HEK293 (cell line): ENCODE data around the gene ZNF473.
A peak's percentile ranks its signal among the peaks of the same experiment; 100 is the strongest.

ENCODE experiments used
- EGR2 ChIP-seq: fragments of 450-650 bp; formaldehyde crosslinking; IDR thresholded peaks from 2 replicates; pipeline ENCODE4 v1.5.1; 2016; ENCODE audit warnings: low read depth, missing biosample characterization, missing genetic modification characterization
- HOXD13 ChIP-seq: sonication (generic); formaldehyde crosslinking; IDR thresholded peaks from 2 replicates; pipeline ENCODE4 v1.8.0; 2022; ENCODE audit warnings: missing genetic modification reagents, borderline replicate concordance
- KLF7 ChIP-seq: fragments of 450-650 bp; formaldehyde crosslinking; IDR thresholded peaks from 2 replicates; pipeline ENCODE4 v1.5.1; 2016; ENCODE audit warnings: missing biosample characterization, missing genetic modification characterization, borderline replicate concordance
- OVOL3 ChIP-seq: fragments of 450-650 bp; formaldehyde crosslinking; IDR thresholded peaks from 2 replicates; pipeline ENCODE4 v1.5.1; 2016; ENCODE audit warnings: missing biosample characterization, missing genetic modification characterization
- PATZ1 ChIP-seq: fragments of 450-650 bp; formaldehyde crosslinking; IDR thresholded peaks from 2 replicates; pipeline ENCODE4 v1.5.1; 2016; ENCODE audit warnings: missing biosample characterization, missing genetic modification characterization
- PBX3 ChIP-seq: sonication (generic); formaldehyde crosslinking; IDR thresholded peaks from 2 replicates; pipeline ENCODE4 v1.8.1; 2022; ENCODE audit warnings: mild to moderate bottlenecking, moderate library complexity, missing genetic modification reagents
- PRDM2 ChIP-seq: fragments of 450-650 bp; formaldehyde crosslinking; IDR thresholded peaks from 2 replicates; pipeline ENCODE4 v1.5.1; 2016; ENCODE audit warnings: missing biosample characterization, missing genetic modification characterization, borderline replicate concordance
- REPIN1 ChIP-seq: fragments of 450-650 bp; formaldehyde crosslinking; IDR thresholded peaks from 2 replicates; pipeline ENCODE4 v1.5.1; 2017; ENCODE audit warnings: missing biosample characterization, missing genetic modification characterization, low read depth
- SCRT1 ChIP-seq: fragments of 450-650 bp; formaldehyde crosslinking; IDR thresholded peaks from 2 replicates; pipeline ENCODE4 v1.5.1; 2016; ENCODE audit warnings: missing biosample characterization, missing genetic modification characterization, borderline replicate concordance
- TRIM28 ChIP-seq: IDR thresholded peaks from 2 replicates; pipeline ENCODE4 v1.6.1; 2011; ENCODE audit warnings: low read length, control low read depth, borderline replicate concordance
- TSHZ1 ChIP-seq: fragments of 450-650 bp; formaldehyde crosslinking; IDR thresholded peaks from 2 replicates; pipeline ENCODE4 v1.5.1; 2016; ENCODE audit warnings: missing biosample characterization, missing genetic modification characterization, borderline replicate concordance
- ZBTB1 ChIP-seq: fragments of 450-650 bp; formaldehyde crosslinking; IDR thresholded peaks from 2 replicates; pipeline ENCODE4 v1.5.1; 2016; ENCODE audit warnings: missing biosample characterization, missing genetic modification characterization
- ZFHX2 ChIP-seq: fragments of 450-650 bp; formaldehyde crosslinking; conservative IDR thresholded peaks from 2 replicates; pipeline ENCODE4 v1.5.1; 2016; ENCODE audit warnings: missing biosample characterization, missing genetic modification characterization
- ZNF169 ChIP-seq: fragments of 450-650 bp; formaldehyde crosslinking; IDR thresholded peaks from 2 replicates; pipeline ENCODE4 v1.5.1; 2016; ENCODE audit warnings: missing biosample characterization, missing genetic modification characterization
- ZNF184 ChIP-seq: fragments of 450-650 bp; IDR thresholded peaks from 2 replicates; pipeline ENCODE4 v1.5.1; 2018; ENCODE audit warnings: missing biosample characterization, mild to moderate bottlenecking, missing genetic modification characterization
- ZNF239 ChIP-seq: fragments of 450-650 bp; formaldehyde crosslinking; IDR thresholded peaks from 2 replicates; pipeline ENCODE4 v1.5.1; 2016; ENCODE audit warnings: missing biosample characterization, missing genetic modification characterization
- ZNF280D ChIP-seq: fragments of 450-650 bp; formaldehyde crosslinking; IDR thresholded peaks from 2 replicates; pipeline ENCODE4 v1.5.1; 2016; ENCODE audit warnings: missing biosample characterization, missing genetic modification characterization
- ZNF433 ChIP-seq: fragments of 450-650 bp; formaldehyde crosslinking; IDR thresholded peaks from 2 replicates; pipeline ENCODE4 v1.5.1; 2016; ENCODE audit warnings: missing biosample characterization, missing genetic modification characterization, low read depth
- ZNF561 ChIP-seq: fragments of 450-650 bp; IDR thresholded peaks from 2 replicates; pipeline ENCODE4 v1.5.1; 2018; ENCODE audit warnings: missing biosample characterization, missing genetic modification characterization, borderline replicate concordance
- ZNF580 ChIP-seq: fragments of 450-650 bp; formaldehyde crosslinking; IDR thresholded peaks from 2 replicates; pipeline ENCODE4 v1.5.1; 2016; ENCODE audit warnings: missing biosample characterization, missing genetic modification characterization
- ZNF843 ChIP-seq: fragments of 450-650 bp; formaldehyde crosslinking; IDR thresholded peaks from 2 replicates; pipeline ENCODE4 v1.5.1; 2016; ENCODE audit warnings: missing biosample characterization, missing genetic modification characterization
- ZSCAN16 ChIP-seq: fragments of 450-650 bp; formaldehyde crosslinking; IDR thresholded peaks from 2 replicates; pipeline ENCODE4 v1.5.1; 2016; ENCODE audit warnings: missing biosample characterization, missing genetic modification characterization
- ZXDB ChIP-seq: fragments of 450-650 bp; formaldehyde crosslinking; IDR thresholded peaks from 2 replicates; pipeline ENCODE4 v1.5.1; 2016; ENCODE audit warnings: missing biosample characterization, missing genetic modification characterization

ZNF473 gene

GRCh38 chr19:49987159-49987698 is 38.6 kb upstream of the ZNF473 start (continued):
- 0 out of 2 replicates have a peak, but pooled peaks have one; percentile 24 for TF ChIP-seq ZFHX2 (tag by site-specific recombination)
- peak; percentile 21; the same call in 1 of the 2 replicates for TF ChIP-seq KLF7 (tag by site-specific recombination)
- TF ChIP-seq ZNF239 (tag by site-specific recombination), result peak; percentile 69; the same call in 1 of the 2 replicates
- peak; percentile 90 for TF ChIP-seq ZNF580 (tag by site-specific recombination)
- TF ChIP-seq ZBTB1, result no peak
- TF ChIP-seq PRDM2, result no peak
- no peak for TF ChIP-seq ZNF433 (tag by site-specific recombination)
- peak; percentile 85 for TF ChIP-seq ZNF561
- TF ChIP-seq ZNF280D (tag by site-specific recombination), result 0 out of 2 replicates have a peak, but pooled peaks have one; percentile 7
- TF ChIP-seq ZNF843 (tag by site-specific recombination), result peak; percentile 44; the same call in 1 of the 2 replicates
- TF ChIP-seq HOXD13 (CRISPR knock-in tag), result peak; percentile 100
- no peak for TF ChIP-seq TSHZ1 (tag by site-specific recombination)
- peak; percentile 88 for TF ChIP-seq TRIM28
- no peak for TF ChIP-seq ZNF184 (tag by site-specific recombination)
- TF ChIP-seq OVOL3, result peak; percentile 62; the same call in 1 of the 2 replicates
- TF ChIP-seq ZNF169 (tag by site-specific recombination), result no peak
- TF ChIP-seq PBX3 (CRISPR knock-in tag), result peak; percentile 100
- TF ChIP-seq ZSCAN16, result peak; percentile 38; the same call in 1 of the 2 replicates
- peak; percentile 95; the same call in 1 of the 2 replicates for TF ChIP-seq REPIN1 (tag by site-specific recombination)
- peak; percentile 90 for TF ChIP-seq ZXDB (tag by site-specific recombination)
- 0 out of 2 replicates have a peak, but pooled peaks have one; percentile 10 for TF ChIP-seq SCRT1 (tag by site-specific recombination)
- TF ChIP-seq EGR2 (tag by site-specific recombination), result no peak
- TF ChIP-seq PATZ1, result peak; percentile 42; the same call in 1 of the 2 replicates
